Measurements from ENCODE around the gene LNX2.
A peak's percentile ranks its signal among the peaks of the same experiment; 100 is the strongest.

The LNX2 gene

DNA sequence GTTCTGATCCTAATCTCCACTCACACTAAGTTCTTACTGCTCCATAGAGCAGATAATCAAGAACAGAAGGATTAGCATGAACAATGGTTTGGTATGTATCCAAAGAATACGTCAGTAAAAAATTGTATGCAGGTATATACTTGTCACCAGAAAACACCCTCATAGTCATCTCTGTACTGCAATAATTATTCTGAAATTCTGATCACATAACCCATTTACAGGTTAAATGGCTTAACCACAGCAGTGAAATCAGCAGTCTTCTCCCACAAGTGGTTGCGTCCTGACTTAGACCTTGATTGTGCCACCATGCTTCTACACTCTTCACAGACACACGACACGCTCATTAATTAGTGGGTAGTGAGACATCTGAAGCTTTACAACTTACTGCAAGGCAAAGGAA lies 50.9 kb downstream of the LNX2 start:
- no peak for TF ChIP-seq CTCF (IDR thresholded peaks at IDR 0.05; ENCODE audit: control insufficient read depth, insufficient read depth, low read depth, low read length, missing control alignments)
- no peak for DNase-seq (ENCODE audit: low read depth)
- no peak overlapping the region for H3K4me3 ChIP-seq (ENCODE audit: control insufficient read depth, low read depth, low read length)

GRCh38 chr13:27565818-27566217 lies 54.5 kb downstream of the LNX2 start:
- no peak overlapping the region for H3K4me3 ChIP-seq (ENCODE audit: control insufficient read depth, low read depth, low read length)
- no peak for TF ChIP-seq CTCF (IDR thresholded peaks at IDR 0.05; ENCODE audit: control insufficient read depth, insufficient read depth, low read depth, low read length, missing control alignments)
- no peak for DNase-seq (ENCODE audit: low read depth)

GRCh38 chr13:27562457-27562856 lies 57.9 kb downstream of the LNX2 start:
- TF ChIP-seq CTCF (IDR thresholded peaks at IDR 0.05; ENCODE audit: control insufficient read depth, insufficient read depth, low read depth, low read length, missing control alignments), result no peak

DNA sequence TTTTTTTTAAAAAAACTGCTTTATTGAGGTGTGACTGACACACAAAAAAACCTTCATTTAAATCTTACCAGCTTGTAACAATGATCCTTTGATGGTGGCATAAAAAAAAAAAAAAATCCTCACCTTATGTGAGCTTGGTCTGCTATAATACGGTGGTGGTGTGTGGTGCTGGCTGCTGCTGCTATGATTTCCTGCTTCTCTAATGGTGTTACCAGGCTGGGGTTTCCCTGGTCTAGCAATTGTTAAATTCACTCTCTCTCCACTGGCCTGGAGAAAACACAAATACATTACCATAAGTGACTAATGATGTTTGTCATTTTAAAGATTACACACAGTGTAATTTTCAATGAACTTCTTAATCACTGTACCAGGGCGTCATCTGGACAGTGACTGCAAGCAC lies 60.6 kb downstream of the LNX2 start:
- no peak for DNase-seq (ENCODE audit: low read depth)
- no peak overlapping the region for H3K4me3 ChIP-seq (ENCODE audit: control insufficient read depth, low read depth, low read length)
- TF ChIP-seq CTCF (IDR thresholded peaks at IDR 0.05; ENCODE audit: control insufficient read depth, insufficient read depth, low read depth, low read length, missing control alignments), result no peak

More at GRCh38 chr13:27562457-27562856, 57.9 kb downstream of the LNX2 start:
- no peak for DNase-seq (ENCODE audit: low read depth)
- no peak overlapping the region for H3K4me3 ChIP-seq (ENCODE audit: control insufficient read depth, low read depth, low read length)

DNA sequence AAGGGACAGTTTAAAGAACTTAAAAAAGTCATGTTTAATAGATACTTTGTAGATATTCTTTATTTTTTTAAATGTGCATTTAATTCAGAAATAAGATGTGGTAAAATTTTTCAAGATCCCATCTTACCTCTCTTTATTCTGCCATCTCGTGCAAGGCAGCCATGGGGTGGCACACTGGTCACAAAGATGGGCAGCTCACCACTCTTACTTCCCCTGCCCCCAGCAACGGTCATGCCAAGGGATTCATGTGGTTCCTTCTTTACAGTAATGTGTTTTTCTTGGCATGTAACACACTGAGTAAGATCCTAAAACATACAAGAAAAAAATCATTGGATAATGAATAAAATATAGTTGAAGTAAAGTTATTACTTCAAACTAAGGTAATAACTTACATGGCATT lies 64.2 kb downstream of the LNX2 start:
- peak; percentile 29 for DNase-seq (ENCODE audit: low read depth)
- H3K4me3 ChIP-seq (ENCODE audit: control insufficient read depth, low read depth, low read length), result no peak overlapping the region
- TF ChIP-seq CTCF (IDR thresholded peaks at IDR 0.05; ENCODE audit: control insufficient read depth, insufficient read depth, low read depth, low read length, missing control alignments), result no peak

DNA sequence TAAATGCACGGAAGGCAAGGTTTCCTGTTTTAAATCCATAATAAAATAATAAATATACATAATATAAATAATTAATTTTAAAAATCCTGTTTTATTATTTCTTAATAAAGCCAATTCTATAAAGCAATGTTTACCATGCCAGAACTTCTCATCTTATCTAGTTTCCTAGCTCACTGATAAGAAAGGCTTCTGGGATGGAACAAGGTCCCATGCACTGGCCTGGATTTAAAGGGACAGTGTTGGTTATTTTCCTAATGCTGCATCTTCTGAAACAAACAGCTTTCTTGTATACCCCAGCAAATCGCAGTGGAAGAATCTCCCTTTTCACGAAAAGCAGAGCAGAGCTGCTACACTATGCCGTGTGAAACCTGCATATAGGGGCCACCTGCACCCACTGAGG lies 68.8 kb downstream of the LNX2 start:
- no peak for TF ChIP-seq CTCF (IDR thresholded peaks at IDR 0.05; ENCODE audit: control insufficient read depth, insufficient read depth, low read depth, low read length, missing control alignments)
- DNase-seq (ENCODE audit: low read depth), result no peak
- no peak overlapping the region for H3K4me3 ChIP-seq (ENCODE audit: control insufficient read depth, low read depth, low read length)

DNA sequence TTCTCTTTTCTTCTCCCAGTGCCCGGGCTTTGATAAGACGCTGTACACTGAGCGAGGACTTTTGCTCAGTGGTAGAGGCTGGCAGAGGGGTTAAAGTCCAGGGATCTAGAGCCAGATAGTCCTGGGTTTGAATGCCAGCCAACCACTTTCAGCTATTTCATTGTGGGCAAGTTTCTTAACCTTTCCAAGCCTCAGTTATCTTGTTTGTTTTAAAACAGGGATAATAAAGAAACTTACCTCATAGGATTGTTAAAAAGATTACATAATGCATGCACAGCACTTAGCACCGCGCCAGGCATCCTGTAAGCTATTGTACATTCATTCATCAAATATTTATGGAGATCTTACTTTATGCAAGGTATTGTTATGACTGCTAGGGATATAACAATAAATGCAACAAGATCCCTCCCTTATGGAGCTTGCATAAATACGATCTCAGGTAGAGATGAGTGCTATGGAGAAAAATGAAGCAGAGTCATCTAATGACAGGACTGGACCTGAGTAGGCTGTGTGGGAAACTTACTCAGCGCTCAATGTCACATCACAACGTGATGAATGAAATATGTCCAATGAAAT lies 70.8 kb downstream of the LNX2 start:
- H3K4me3 ChIP-seq (ENCODE audit: control insufficient read depth, low read depth, low read length), result no peak overlapping the region
- TF ChIP-seq CTCF (IDR thresholded peaks at IDR 0.05; ENCODE audit: control insufficient read depth, insufficient read depth, low read depth, low read length, missing control alignments), result no peak
- DNase-seq (ENCODE audit: low read depth), result no peak

Data from AG09309 (cell line).